Muscle of leg (tissue), 11 donors: ENCODE data around the gene DSCAML1. TPM values are rescaled to one million over a fixed set of nuclear protein-coding genes. Genes with fewer than 3 reads are reported as not detected.

ENCODE experiments used
- DNase-seq: peaks from one replicate; pipeline ENCODE4 v3.0.0; 2013
- H3K27ac ChIP-seq: one replicate; pipeline ENCODE4 v1.5.1; 2013; ENCODE audit warnings: mild to moderate bottlenecking, low read length, control low read depth
- H3K27me3 ChIP-seq: one replicate; pipeline ENCODE4 v1.6.1; 2013; ENCODE audit warnings: low read length; ENCODE audit not compliant: control insufficient read depth, insufficient read depth
- H3K36me3 ChIP-seq: one replicate; pipeline ENCODE4 v1.6.1; 2013; ENCODE audit warnings: low read length; ENCODE audit not compliant: control insufficient read depth, insufficient read depth
- H3K4me1 ChIP-seq: one replicate; pipeline ENCODE4 v1.6.1; 2013; ENCODE audit warnings: low read length; ENCODE audit not compliant: control insufficient read depth, insufficient read depth
- H3K4me3 ChIP-seq: one replicate; pipeline ENCODE4 v1.5.1; 2013; ENCODE audit warnings: low read length, control low read depth
- H3K9me3 ChIP-seq: replicated peaks from 2 replicates; pipeline ENCODE4 v1.6.1; 2013; ENCODE audit warnings: low read depth, low read length; ENCODE audit not compliant: control insufficient read depth
- WGBS: methylation state at CpG from one replicate; pipeline ENCODE4 v1.1.5; 2013; ENCODE audit warnings: missing lambda C conversion rate; ENCODE audit not compliant: insufficient coverage; 5-methylcytosine and 5-hydroxymethylcytosine counted together
- polyA plus RNA-seq, 8 donors: library from polyadenylated mRNA; unstranded; fragments of 120-200 nt; gene quantifications; one replicate each; pipeline versions ENCODE4 v1.2.1 to v1.2.3, GENCODE V29; 2013; ENCODE audit warnings: inconsistent platforms in 1 of 8, low replicate concordance in 1 of 8; ENCODE audit not compliant: insufficient read length in 8 of 8, insufficient read depth in 1 of 8
- total RNA-seq: library from RNA; stranded (reverse); fragments of 120-200 nt; gene quantifications from one replicate; pipeline ENCODE4 v1.2.4, GENCODE V29; 2013

DSCAML1 gene
- total and polyA plus RNA-seq, 9 donors: 0.28 to 0.80 (median 0.60) TPM

- H3K36me3 ChIP-seq: no peaks in the 10 kb centered on the region
- WGBS: 74% methylated on average over 5 of the region's 5 CpGs
- H3K27me3 ChIP-seq: peaks cover 22% of the 10 kb centered on the region
- H3K27ac ChIP-seq: no peak overlapping the region
- H3K4me1 ChIP-seq: peaks cover 5% of the 10 kb centered on the region
- no peak for DNase-seq
- no peaks in the 10 kb centered on the region for H3K9me3 ChIP-seq
- H3K4me3 ChIP-seq: no peak overlapping the region
Observed at GRCh38 chr11:117606790-117607189, 190.2 kb downstream of the DSCAML1 start.

- Histone ChIP-seq H3K36me3 (no peaks in the 10 kb centered on the region), H3K4me1 (peaks cover 5% of the 10 kb centered on the region), H3K9me3 (no peaks in the 10 kb centered on the region), H3K27me3 (peaks cover 22% of the 10 kb centered on the region), H3K4me3 (no peak overlapping the region), H3K27ac (no peak overlapping the region)
- WGBS: no CpG with 5 or more reads among the region's 5 CpGs
- DNase-seq: no peak
Observed at GRCh38 chr11:117606211-117606610, 190.8 kb downstream of the DSCAML1 start.

DNA sequence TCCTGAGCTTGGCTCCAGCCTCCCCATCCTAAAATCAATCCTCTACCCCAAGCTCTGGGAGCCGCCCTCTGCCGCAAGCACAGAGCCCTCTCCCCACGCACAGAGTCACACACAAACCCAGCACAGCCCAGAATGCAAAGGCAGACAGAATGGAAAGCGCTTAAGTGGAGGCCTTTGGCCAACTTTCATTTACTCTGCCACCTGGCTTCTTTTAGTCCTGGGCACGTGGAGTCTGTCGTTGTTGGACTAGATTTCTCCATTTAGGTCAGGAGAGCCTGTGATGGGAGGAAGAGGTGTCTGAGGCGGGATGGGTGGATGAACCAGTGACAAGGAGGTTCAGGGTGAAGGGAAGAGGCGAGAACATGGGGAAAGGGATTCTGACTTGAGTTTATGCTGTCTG, 191.7 kb downstream of the DSCAML1 start:
- WGBS: 85% methylated on average over 8 of the region's 8 CpGs
- H3K9me3 ChIP-seq: no peaks in the 10 kb centered on the region

GRCh38 chr11:117604336-117604995, 192.6 kb downstream of the DSCAML1 start:
- H3K9me3 ChIP-seq: no peaks in the 10 kb centered on the region
- H3K27me3 ChIP-seq: peaks cover 26% of the 10 kb centered on the region
- 36% methylated on average over 14 of the region's 14 CpGs for WGBS
- H3K4me3 ChIP-seq: no peak overlapping the region
- H3K4me1 ChIP-seq: peaks cover 5% of the 10 kb centered on the region
- H3K27ac ChIP-seq: no peak overlapping the region
- DNase-seq: peak; percentile 19
- H3K36me3 ChIP-seq: no peaks in the 10 kb centered on the region

More for the DNA sequence above, 191.7 kb downstream of the DSCAML1 start:
- Histone ChIP-seq H3K4me3 (no peak overlapping the region), H3K36me3 (no peaks in the 10 kb centered on the region), H3K27me3 (peaks cover 24% of the 10 kb centered on the region), H3K27ac (no peak overlapping the region), H3K4me1 (peaks cover 5% of the 10 kb centered on the region)
- DNase-seq: no peak

DNA sequence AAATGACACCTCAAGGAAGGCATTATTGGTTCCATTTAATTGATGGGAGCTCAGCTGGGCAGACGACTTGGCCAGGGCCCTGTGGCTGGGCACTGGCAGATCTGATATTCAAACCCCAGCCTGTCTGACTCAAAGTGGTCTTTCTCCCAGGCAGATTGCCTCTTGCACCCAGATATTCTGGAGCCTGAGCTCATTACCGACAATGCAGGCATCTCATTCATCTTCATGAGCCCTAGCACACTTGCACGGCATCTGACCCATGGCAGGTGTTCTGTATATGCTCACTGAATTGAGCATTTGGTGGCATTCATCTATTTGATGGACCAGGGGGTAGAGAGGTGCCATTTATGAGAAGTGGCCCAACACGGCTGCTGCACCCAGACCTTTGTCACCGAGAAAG, 193.1 kb downstream of the DSCAML1 start:
- no peaks in the 10 kb centered on the region for H3K36me3 ChIP-seq
- DNase-seq: no peak
- H3K9me3 ChIP-seq: no peaks in the 10 kb centered on the region
- H3K4me1 ChIP-seq: peaks cover 5% of the 10 kb centered on the region
- WGBS: 56% methylated on average over 3 of the region's 5 CpGs
- H3K27me3 ChIP-seq: peaks cover 26% of the 10 kb centered on the region
- no peak overlapping the region for H3K4me3 ChIP-seq
- H3K27ac ChIP-seq: no peak overlapping the region

DNA sequence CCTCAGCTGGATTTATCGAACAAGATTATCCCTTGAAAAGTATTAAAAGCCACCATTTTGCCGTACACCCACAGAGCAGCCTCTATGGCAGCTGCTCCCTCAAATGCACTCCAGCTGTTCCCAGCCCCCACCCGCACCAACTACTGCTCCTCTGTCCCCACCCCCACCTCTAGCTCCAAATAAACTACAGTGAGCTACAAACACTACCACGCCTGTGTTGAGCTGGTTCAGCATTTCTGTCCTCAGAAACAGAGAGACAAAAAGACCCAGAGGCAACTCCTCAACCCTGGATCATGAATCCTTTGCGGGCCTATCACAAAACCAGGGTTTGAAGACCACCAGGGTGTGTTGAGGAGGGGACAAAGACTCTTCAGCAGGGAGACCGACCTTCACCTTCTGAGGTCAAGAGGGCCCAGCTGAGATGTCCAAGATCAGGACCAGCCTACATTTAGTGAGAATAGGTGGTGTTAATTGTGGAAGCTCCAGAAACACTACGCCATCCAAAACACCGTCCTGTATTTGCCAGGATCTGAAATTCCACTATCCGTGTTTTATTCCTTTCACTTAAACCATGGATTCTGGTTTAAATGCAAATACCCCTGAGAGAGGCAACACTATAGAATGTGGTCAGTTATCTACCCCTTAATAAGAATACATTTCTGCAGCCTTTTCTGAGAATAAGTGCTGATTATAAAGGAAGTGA, 195.9 kb downstream of the DSCAML1 start:
- Histone ChIP-seq H3K4me3 (no peak overlapping the region), H3K4me1 (peaks cover 5% of the 10 kb centered on the region), H3K9me3 (no peaks in the 10 kb centered on the region), H3K27me3 (peaks cover 20% of the 10 kb centered on the region), H3K36me3 (no peaks in the 10 kb centered on the region), H3K27ac (no peak overlapping the region)
- 43% methylated on average over 3 of the region's 9 CpGs for WGBS
- no peak for DNase-seq

- Histone ChIP-seq H3K27me3 (peaks cover 12% of the 10 kb centered on the region), H3K27ac (no peak overlapping the region), H3K4me3 (no peak overlapping the region), H3K4me1 (peaks cover 5% of the 10 kb centered on the region), H3K36me3 (no peaks in the 10 kb centered on the region), H3K9me3 (no peaks in the 10 kb centered on the region)
- DNase-seq: no peak
- WGBS: 20% methylated on average over 7 of the region's 10 CpGs
Observed at GRCh38 chr11:117600234-117600783, 196.7 kb downstream of the DSCAML1 start.

DNA sequence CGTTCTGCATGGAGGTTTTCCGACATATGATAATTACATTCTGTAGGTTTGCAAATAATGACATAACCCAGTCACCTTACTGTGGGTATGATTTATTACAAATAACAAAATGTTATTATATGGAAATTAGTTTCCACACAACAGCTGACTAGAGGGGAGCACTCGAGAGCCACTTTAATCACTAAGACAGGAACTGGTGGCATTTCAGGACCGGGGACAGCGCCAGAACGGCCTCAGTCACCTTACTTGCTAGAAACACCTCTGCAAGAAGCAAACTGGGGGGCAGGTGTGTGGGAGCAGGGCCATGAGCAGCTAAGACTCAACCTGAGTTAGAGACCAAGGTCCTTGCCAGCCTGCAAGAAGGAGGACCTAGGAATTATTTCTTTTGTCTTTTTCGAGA, 199.9 kb downstream of the DSCAML1 start:
- peak; percentile 60 for DNase-seq
- Histone ChIP-seq H3K9me3 (no peaks in the 10 kb centered on the region), H3K27me3 (peaks cover 8% of the 10 kb centered on the region), H3K4me1 (no peaks in the 10 kb centered on the region), H3K36me3 (no peaks in the 10 kb centered on the region), H3K27ac (no peak overlapping the region), H3K4me3 (no peak overlapping the region)
- WGBS: 80% methylated on average over 1 of the region's 7 CpGs

- no peak overlapping the region for H3K27ac ChIP-seq
- no peaks in the 10 kb centered on the region for H3K9me3 ChIP-seq
- DNase-seq: no peak
- H3K27me3 ChIP-seq: peaks cover 4% of the 10 kb centered on the region
- no peaks in the 10 kb centered on the region for H3K36me3 ChIP-seq
- no peaks in the 10 kb centered on the region for H3K4me1 ChIP-seq
- WGBS: no CpG with 5 or more reads among the region's 6 CpGs
- H3K4me3 ChIP-seq: no peak overlapping the region
Observed at GRCh38 chr11:117595440-117595839, 201.6 kb downstream of the DSCAML1 start.

GRCh38 chr11:117594721-117595120, 202.3 kb downstream of the DSCAML1 start:
- Histone ChIP-seq H3K9me3 (no peaks in the 10 kb centered on the region), H3K4me1 (no peaks in the 10 kb centered on the region), H3K27me3 (peaks cover 2% of the 10 kb centered on the region), H3K27ac (no peak overlapping the region), H3K36me3 (no peaks in the 10 kb centered on the region), H3K4me3 (no peak overlapping the region)
- DNase-seq: no peak
- no CpG with 5 or more reads among the region's 1 CpG for WGBS
